ENCODE measurements around the gene GTPBP2.

Gene GTPBP2

DNA sequence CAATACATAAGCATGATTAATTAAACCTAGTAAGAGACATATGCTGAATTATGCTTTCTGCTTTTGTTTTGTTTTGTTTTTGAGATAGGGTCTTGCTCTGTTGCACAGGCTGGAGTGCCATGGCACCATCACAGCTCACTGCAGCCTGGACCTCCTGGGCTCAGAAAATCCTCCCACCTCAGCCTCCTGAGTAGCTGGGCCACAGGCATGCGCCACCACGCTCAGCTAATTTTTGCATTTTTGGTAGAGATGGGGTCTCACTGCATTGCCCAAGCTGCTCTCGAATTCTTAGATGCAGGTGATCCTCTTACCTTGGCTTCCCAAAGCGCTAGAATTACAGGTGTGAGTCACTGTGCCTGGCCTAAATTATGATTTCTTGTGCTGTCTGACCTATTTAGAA lies 57.0 kb downstream of the GTPBP2 start:
- DNase-seq: no peak

DNA sequence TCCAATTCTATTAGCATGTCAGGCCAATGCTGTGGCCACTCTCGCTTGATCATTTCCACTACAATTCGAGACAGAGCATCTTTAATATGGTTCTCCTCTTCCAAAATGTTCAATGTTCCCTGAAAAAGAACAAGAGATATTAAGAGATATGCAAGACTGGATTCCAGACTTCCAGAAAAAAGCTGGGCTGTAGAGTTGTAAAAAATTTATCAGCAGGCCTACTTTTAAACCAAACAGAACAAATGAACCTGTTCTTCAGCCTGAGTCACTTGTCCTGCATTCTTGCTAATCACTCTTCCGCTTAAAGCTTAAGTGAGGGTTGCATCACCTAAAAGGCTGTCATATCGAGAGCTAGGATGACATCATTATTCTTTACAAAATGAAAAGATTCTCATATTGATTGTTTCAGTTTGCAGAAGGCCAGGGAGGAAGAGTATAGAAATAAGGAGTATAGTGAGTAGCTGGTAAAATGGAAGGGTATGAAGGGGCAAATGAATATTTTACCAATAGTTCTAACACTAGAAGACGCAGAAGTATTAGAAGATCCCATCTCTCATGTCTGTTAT lies 58.1 kb downstream of the GTPBP2 start:
- DNase-seq: peak; percentile 10

Measured in activated CD4-positive, alpha-beta T cell treated with anti-CD3 and anti-CD28 coated beads for 48 hours (primary cell).